Activated CD8-positive, alpha-beta T cell treated with anti-CD3 and anti-CD28 coated beads, Interleukin-2, amount 10 ng/mL, durations not matched to agents 7 days and 5 days (primary cell): ENCODE data around the gene CST9. TPM values are rescaled to one million over a fixed set of nuclear protein-coding genes. Genes with fewer than 3 reads are reported as not detected.
"Not testable (repeated sequence)": the region's sequence is repeated elsewhere in the genome, so short reads cannot be mapped to it uniquely, and the experiment has no call there.

Experiments used
- ATAC-seq: fragments of 150-1000 bp; cut with Tn5 transposase; one replicate; pipeline ENCODE4 v1.10.0; 2021; ENCODE audit warnings: moderate library complexity
- CTCF ChIA-PET: fragments of 350-600 bp; sonication (Branson Sonifier 250); formaldehyde crosslinking; loops from one replicate; lab custom pipeline; 2021; ENCODE audit warnings: antibody characterized with exemption; lab: Charles Lee
- POLR2A ChIA-PET: fragments of 350-600 bp; sonication (Branson Sonifier 250); formaldehyde crosslinking; loops from one replicate; lab custom pipeline; 2021; ENCODE audit warnings: antibody characterized with exemption; lab: Charles Lee
- DNase-seq: peaks from one replicate; pipeline ENCODE4 v3.0.0-alpha.2; 2020
- H3K27ac Mint-ChIP-seq: one replicate; pipeline ENCODE4 v1.8.0; 2021; ENCODE audit warnings: mild to moderate bottlenecking, mixed read lengths
- H3K27me3 Mint-ChIP-seq: one replicate; pipeline ENCODE4 v1.8.0; 2021; ENCODE audit warnings: low read depth, mixed read lengths
- H3K36me3 Mint-ChIP-seq: one replicate; pipeline ENCODE4 v1.8.0; 2021; ENCODE audit warnings: low read depth, mixed read lengths
- H3K4me1 Mint-ChIP-seq: one replicate; pipeline ENCODE4 v1.8.0; 2021; ENCODE audit warnings: low read depth, mixed read lengths
- H3K4me3 Mint-ChIP-seq: one replicate; pipeline ENCODE4 v1.8.0; 2021; ENCODE audit warnings: mild to moderate bottlenecking, mixed read lengths
- H3K9me3 Mint-ChIP-seq: one replicate; pipeline ENCODE4 v1.8.0; 2022; ENCODE audit warnings: mixed read lengths; ENCODE audit not compliant: insufficient read depth
- total RNA-seq, 2 experiments: library from RNA; stranded (reverse); gene quantifications; one replicate each; pipeline ENCODE4 v1.2.3, GENCODE V29; 2021

The CST9 gene
- total RNA-seq, 2 experiments from 2014 or later: not detected

DNA sequence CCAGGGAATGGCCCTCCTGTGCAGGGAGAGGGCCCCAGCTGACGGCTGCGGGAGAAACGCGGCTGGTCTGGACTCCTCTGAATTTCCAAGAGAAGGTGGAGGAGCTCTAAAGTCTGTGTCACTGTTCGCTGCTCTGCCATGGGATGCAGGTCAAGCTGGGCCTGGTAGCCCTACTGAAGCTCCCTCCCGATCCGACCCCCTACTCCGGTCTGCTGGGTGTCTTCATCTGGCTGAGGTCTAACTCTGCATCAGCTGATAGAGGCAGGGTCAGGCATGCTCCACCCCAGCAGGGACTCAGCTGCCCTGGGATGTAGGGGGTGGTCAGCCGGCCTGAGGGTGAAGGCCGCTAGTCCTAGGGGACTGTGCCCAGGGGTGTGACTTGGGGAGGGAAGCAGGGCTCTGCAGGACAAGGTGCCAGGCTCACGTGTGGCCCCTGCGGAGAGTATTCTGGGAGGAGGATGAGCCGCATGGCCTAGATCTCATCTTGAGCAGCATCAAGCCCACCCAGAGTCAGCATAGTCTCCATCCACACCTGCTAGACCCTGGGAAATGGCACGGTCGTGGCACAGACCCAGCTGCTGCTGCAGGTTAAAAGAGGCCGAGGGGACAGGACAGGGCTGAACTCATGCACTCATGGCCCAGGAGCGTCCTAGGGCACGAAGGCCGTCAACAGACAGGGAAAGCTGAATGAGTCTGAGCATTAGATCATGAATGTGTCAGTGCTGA, 30.6 kb upstream of the CST9 start:
- Mint-ChIP-seq H3K9me3 (no peaks in the 10 kb centered on the region), H3K27me3 (peaks cover 19% of the 10 kb centered on the region), H3K4me1 (peaks cover 5% of the 10 kb centered on the region), H3K27ac (no peak overlapping the region), H3K4me3 (no peak overlapping the region), H3K36me3 (no peaks in the 10 kb centered on the region)
- CTCF ChIA-PET: no interaction called here
- no peak for ATAC-seq
- POLR2A ChIA-PET: no interaction called here
- DNase-seq: no peak

DNA sequence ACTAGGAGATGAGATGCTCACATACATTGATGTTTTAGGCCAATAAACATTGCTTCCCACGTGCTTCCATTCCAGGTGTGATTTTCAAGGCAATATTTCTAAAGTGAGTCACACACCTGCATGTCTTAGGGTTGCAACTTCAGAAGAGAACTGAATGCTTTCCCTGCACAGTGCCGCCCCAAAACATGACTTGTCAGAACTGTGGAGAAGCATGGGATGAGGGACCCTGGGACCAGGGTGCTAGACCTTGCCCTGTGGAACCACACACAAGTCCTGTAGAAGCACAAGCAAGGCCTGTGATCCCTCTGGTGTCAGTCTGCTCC, 30.0 kb upstream of the CST9 start:
- POLR2A ChIA-PET, H3K4me3 Mint-ChIP-seq, H3K36me3 Mint-ChIP-seq, H3K9me3 Mint-ChIP-seq, H3K4me1 Mint-ChIP-seq, H3K27ac Mint-ChIP-seq, DNase-seq, ATAC-seq, CTCF ChIA-PET: not testable (repeated sequence)
- peaks cover 19% of the 10 kb centered on the region for H3K27me3 Mint-ChIP-seq

DNA sequence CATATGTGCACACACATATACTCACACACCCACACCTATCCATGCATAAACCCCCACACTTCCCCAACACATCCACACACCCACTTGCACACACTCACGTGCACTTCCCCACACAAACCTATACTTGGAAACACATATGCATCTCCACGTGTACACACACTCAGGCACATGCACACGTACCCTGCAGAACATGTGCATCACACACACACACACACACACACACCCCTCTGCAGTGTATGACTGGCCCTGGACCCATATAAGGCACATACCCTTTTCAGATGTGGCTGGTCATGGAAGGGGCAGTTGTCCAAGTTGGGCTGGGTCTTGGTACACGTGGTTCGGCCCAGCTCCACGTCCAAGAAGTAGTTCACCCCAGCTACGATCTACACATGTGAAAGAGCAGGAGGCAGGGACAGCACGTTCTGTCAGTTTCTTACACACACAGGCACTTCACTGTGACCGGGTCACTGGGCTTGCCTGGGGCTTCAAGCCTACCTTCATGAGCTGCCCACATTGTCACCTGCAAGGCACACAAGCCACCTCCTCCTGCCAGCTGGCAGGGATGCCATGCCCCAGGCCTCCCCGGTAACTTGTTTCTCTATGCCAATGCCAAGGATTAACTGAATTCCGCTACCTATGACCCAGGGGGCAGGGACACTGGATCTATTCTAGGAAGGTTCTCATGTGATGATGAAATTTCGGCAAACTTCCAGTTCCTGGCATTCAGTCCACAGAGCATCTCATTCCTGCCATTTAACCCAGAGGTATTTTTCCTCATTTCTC, 29.5 kb upstream of the CST9 start:
- H3K36me3 Mint-ChIP-seq: no peaks in the 10 kb centered on the region

DNA sequence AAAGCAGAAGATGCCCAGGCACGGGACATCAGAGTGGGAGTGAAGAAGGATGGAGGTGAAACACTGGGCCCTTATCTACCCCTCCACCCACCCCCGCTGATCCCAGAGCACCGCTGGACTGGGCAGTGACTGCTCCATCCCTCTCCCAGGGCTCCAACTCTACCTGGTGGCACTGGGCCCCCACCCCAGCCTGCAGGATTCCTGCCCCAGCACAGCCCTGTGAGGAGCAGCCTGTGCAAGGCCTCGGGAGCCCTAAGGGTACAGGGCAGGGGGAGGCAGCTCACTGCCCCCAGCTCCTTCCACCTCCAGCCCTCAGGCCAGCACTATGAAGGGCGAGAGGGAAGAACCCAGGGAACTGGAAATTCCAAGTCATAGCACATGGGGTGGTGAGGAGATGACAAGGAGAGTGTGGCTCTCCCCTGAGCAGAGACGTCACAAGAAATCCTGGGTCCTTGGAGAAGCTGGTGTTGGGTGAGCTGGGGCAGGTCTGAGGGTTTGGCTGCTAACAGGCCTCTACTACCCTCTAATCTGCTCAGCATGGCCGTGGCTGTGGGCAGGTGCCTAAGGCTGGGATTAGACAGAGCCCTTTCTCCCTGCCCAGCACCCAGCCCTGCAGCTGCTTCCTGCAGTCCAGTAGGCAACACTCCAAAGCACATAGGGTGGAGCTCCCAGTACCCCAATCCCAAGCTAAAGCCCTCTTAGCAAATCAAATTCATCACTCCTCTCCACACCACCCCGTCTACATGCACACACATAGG, 28.5 kb upstream of the CST9 start:
- H3K9me3 Mint-ChIP-seq: no peaks in the 10 kb centered on the region
- no peaks in the 10 kb centered on the region for H3K36me3 Mint-ChIP-seq
- peaks cover 14% of the 10 kb centered on the region for H3K27me3 Mint-ChIP-seq
- no peak for ATAC-seq
- H3K4me3 Mint-ChIP-seq: no peak overlapping the region
- H3K27ac Mint-ChIP-seq: no peak overlapping the region
- CTCF ChIA-PET: interaction anchor here (0.5 kb wide), 1 partner anchor 242 kb away, joined by 3 read pairs; no protein-coding TSS in a partner anchor
- DNase-seq: no peak
- peaks cover under 1% of the 10 kb centered on the region for H3K4me1 Mint-ChIP-seq
- POLR2A ChIA-PET: no interaction called here

More for the DNA sequence above, 29.5 kb upstream of the CST9 start:
- ChIA-PET CTCF (no interaction called here), POLR2A (no interaction called here)
- H3K9me3 Mint-ChIP-seq: no peaks in the 10 kb centered on the region
- peaks cover 5% of the 10 kb centered on the region for H3K4me1 Mint-ChIP-seq
- peaks cover 19% of the 10 kb centered on the region for H3K27me3 Mint-ChIP-seq
- H3K27ac Mint-ChIP-seq: no peak overlapping the region
- ATAC-seq (no peak), DNase-seq (no peak)
- H3K4me3 Mint-ChIP-seq: no peak overlapping the region

DNA sequence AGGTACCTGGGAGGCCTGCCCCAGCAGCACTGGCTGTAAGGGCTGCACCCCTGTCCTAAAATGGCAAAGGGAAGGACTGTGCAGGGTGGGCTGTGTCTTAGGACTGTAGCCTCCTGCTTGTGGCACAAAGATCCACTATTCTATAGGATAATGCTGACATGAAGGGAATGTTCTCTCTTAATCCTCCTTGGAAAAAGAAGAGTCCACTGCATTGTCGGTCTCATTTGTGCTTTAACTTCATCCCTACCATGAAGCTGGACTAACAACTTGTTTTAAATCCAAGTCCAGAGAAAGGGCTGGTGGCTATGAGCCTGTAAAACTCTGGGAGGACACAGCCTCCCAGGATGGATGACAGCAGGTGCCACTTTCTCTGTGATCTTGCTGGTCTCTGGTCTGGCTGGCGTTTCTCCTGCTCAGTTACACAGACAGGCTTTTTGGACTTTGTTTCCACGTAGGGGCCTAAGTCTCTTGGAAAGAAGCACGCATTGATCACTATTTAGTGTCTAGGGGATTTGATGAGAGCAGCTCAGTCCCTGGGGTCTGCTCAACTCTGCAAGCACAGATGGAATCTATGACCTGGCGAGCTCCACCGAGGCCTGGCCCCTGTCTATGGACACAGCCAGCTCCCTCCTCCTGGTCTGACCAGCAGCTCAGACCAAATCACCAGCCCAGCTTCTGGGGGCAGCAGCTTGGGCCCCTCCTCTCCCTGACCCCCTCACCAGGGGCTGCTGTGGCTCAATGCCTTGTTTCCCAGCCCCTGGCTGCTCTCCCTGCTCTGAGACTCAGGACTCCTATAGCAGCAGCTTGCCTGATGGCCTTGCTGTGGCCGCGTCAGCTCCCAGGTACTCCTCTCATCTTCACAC, 27.2 kb upstream of the CST9 start:
- DNase-seq (no peak), ATAC-seq (no peak)
- Mint-ChIP-seq H3K9me3 (no peaks in the 10 kb centered on the region), H3K27ac (no peak overlapping the region), H3K36me3 (no peaks in the 10 kb centered on the region), H3K4me1 (no peaks in the 10 kb centered on the region), H3K27me3 (peaks cover 14% of the 10 kb centered on the region), H3K4me3 (no peak overlapping the region)
- ChIA-PET POLR2A (no interaction called here), CTCF (no interaction called here)

DNA sequence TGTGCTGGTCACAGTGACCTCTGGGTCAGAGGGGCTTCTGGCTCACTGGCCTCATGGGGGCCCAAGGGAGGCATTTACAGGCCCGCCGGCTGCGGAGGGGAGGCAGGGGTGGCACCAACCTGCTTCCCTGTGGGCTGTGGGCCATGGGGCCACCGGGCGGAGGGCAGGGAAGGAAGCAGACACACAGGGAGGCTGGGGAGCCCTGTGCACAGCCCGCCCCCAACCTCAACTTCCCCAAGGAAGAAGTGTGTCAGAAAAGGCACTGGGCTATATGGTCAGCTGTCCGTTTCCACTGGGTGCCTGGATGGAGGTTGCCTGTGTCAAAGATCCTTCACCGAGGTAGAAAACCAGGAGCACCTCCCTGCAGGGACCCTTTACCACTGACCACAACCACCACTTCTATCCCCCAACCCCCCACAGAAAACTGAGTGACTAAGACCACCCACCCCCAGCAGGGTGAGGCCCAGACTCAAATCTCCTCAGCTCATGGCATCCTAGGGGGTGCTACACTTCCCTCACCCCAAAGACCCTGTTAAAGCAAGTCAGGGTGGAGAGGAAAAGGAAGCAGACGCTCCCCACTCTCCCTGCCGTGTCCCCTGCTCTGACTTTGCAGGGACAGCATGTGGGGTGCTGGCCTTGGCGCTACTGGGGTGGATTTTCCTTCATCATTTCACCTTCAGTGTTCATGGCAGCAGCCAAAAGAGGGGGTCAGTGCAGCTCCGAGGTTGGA, 26.4 kb upstream of the CST9 start:
- ChIA-PET CTCF (no interaction called here), POLR2A (no interaction called here)
- Mint-ChIP-seq H3K36me3 (no peaks in the 10 kb centered on the region), H3K9me3 (no peaks in the 10 kb centered on the region), H3K27ac (no peak overlapping the region), H3K4me1 (no peaks in the 10 kb centered on the region), H3K27me3 (peaks cover 12% of the 10 kb centered on the region), H3K4me3 (no peak overlapping the region)
- no peak for ATAC-seq
- no peak for DNase-seq

DNA sequence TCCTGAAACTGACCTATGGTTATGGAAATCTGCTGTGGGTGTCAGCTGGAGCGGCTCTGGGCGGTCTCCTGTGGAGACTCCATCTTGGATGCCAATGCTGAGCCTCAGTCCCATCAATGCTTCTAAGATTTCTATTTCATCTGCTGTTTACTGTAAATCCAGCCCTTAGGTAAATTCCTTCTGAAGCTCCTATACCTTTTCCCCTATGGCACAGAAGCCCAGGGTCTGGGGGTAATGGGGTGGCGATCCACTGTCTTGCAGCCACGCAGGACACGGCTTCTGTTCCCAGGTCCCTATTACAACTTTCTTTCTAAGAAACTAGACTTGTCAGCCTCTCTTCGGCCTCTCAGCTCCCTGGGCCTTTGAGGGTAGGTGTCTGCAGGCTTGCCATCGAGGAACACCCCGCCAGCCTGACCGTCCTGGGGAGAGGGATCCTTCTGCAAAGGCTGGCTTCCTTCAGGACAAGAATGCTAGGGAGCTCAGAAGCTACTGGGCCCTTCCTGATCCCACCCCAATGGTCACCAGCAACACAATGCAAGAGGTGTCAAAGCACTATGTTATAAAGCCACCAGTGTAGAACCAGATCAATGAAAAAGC, 25.6 kb upstream of the CST9 start:
- Mint-ChIP-seq H3K27me3 (peaks cover 4% of the 10 kb centered on the region), H3K4me1 (no peaks in the 10 kb centered on the region), H3K36me3 (no peaks in the 10 kb centered on the region), H3K27ac (no peak overlapping the region), H3K4me3 (no peak overlapping the region), H3K9me3 (no peaks in the 10 kb centered on the region)
- POLR2A ChIA-PET: no interaction called here
- no peak for DNase-seq
- ATAC-seq: no peak
- CTCF ChIA-PET: no interaction called here

DNA sequence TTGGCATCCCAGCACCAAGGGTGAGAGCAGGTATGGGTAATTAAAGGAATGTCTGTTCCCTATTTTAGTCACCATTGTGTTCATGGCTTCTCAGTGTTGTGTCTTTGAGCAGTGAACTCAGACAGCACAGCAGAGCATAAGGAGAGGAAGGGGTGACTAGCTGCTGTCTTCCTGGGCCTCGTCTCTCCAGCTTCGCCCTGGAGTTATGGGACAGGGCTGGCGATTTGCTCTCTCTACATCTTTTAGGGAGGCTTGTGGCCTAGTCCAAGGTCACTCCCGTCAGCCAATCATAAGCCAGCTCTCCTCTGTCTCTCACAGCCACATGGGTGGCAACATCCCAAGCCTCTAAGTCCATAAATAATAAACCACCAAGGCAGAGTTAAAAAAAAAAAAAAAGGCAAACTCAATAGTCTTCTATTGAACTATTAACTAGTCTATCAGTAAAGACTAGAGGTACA, 24.7 kb upstream of the CST9 start:
- no peak overlapping the region for H3K4me3 Mint-ChIP-seq
- no peaks in the 10 kb centered on the region for H3K4me1 Mint-ChIP-seq
- ChIA-PET POLR2A (no interaction called here), CTCF (no interaction called here)
- DNase-seq: no peak
- no peaks in the 10 kb centered on the region for H3K36me3 Mint-ChIP-seq
- no peak overlapping the region for H3K27ac Mint-ChIP-seq
- no peaks in the 10 kb centered on the region for H3K9me3 Mint-ChIP-seq
- ATAC-seq: no peak
- no peaks in the 10 kb centered on the region for H3K27me3 Mint-ChIP-seq

DNA sequence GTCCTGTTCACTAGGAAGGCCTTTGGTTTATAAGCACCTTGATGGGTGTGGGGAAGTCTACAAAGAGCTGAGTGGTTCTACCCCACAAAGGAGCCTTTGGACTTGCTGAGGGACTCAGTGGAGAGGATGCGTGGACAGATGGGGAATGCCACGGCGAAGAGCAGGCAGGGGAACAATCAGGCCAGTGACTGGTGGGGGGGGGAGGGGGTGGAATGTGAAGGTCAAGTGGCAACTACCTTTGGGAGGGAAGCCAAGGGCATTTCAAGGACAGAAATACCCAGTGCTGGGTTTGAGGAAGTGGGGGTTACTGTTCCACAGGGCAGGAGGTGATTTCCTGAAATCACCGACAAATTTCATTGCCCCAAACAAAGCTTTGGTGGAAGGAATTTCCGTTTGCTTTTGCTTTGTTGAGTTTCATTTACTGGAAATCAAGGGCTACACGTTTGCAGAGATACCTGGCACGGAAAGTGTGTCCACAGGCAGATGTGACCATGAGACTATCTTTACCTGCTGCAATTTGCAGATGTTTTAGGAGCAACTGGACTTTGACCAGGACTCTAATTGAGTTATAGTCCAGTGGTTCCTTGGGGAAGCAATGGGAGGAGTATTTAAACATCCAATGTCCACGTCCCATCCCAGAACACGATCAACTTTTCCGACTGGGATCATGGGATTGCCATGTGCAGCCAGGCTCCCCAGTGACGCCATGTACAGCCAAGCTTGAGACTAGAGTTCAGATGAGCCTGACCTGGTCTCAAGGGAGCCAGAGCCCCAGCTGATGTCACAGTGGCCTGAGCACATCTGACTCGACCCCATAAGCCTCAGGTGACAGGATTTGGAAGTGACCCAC, 24.1 kb upstream of the CST9 start:
- DNase-seq: no peak
- Mint-ChIP-seq H3K27ac (no peak overlapping the region), H3K9me3 (no peaks in the 10 kb centered on the region), H3K4me1 (no peaks in the 10 kb centered on the region), H3K36me3 (no peaks in the 10 kb centered on the region), H3K27me3 (peaks cover 4% of the 10 kb centered on the region), H3K4me3 (no peak overlapping the region)
- CTCF ChIA-PET: no interaction called here
- ATAC-seq: no peak
- POLR2A ChIA-PET: no interaction called here

DNA sequence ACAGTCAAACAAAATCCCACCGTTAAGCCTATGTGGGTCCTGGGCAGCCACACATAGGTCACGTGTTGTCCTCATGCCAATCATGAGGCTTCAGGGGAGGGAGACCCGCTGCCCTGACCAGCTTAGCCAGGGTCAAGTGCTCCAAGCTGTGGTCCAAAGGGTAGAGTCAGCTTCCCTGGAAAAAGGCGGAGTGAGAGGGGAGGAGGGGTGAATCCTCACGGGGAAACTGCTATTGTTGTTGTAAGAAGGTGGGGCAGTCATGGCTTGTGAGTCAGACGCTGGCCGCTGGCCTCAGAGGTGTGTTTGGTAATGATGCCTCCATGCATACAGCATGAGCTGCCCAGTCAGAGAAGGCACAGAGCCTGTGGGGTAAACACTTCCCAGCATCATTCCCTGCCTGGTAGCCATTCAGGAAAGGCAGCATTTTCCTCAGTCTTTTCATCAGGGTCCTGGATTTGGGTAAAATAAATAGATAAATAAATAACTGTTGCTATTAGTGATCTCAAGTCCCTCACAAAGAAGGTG, 23.4 kb upstream of the CST9 start:
- Mint-ChIP-seq H3K27ac (no peak overlapping the region), H3K36me3 (no peaks in the 10 kb centered on the region), H3K27me3 (peaks cover 9% of the 10 kb centered on the region), H3K4me1 (no peaks in the 10 kb centered on the region), H3K9me3 (no peaks in the 10 kb centered on the region), H3K4me3 (no peak overlapping the region)
- DNase-seq: no peak
- ATAC-seq: no peak
- POLR2A ChIA-PET: no interaction called here
- CTCF ChIA-PET: interaction anchor here (0.6 kb wide), 1 partner anchor 394 kb away, joined by 3 read pairs; no protein-coding TSS in a partner anchor
